Superior temporal gyrus (tissue), 1 donor: Measurements from ENCODE around the gene CSGALNACT2.

ENCODE experiments used
- DNase-seq: peaks from one replicate; pipeline ENCODE4 v3.0.0-alpha.2; 2016; ENCODE audit errors: extremely low spot score

The CSGALNACT2 gene

GRCh38 chr10:43111921-43112607, 26.2 kb upstream of the CSGALNACT2 start:
- DNase-seq, result no peak

GRCh38 chr10:43112608-43112961, 25.7 kb upstream of the CSGALNACT2 start:
- no peak for DNase-seq

GRCh38 chr10:43113201-43114087, 24.8 kb upstream of the CSGALNACT2 start:
- DNase-seq, result no peak

DNA sequence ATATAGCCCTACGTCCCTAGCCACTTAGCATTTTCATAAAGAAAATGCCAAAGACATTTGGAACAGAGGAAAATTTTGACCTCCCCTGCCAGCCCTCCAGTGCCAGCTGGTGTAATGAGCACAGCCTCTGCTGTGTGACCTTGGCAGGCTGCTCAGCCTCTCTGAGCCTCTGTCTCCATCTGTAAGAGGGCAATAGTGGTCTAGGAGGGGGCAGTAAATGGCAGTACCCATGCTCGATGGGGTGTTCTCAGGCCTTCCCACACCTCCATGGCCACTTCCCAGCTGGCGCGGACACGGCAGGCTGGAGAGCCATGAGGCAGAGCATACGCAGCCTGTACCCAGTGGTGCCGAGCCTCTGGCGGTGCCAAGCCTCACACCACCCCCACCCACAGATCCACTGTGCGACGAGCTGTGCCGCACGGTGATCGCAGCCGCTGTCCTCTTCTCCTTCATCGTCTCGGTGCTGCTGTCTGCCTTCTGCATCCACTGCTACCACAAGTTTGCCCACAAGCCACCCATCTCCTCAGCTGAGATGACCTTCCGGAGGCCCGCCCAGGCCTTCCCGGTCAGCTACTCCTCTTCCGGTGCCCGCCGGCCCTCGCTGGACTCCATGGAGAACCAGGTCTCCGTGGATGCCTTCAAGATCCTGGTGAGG, 24.0 kb upstream of the CSGALNACT2 start:
- DNase-seq, result no peak

DNA sequence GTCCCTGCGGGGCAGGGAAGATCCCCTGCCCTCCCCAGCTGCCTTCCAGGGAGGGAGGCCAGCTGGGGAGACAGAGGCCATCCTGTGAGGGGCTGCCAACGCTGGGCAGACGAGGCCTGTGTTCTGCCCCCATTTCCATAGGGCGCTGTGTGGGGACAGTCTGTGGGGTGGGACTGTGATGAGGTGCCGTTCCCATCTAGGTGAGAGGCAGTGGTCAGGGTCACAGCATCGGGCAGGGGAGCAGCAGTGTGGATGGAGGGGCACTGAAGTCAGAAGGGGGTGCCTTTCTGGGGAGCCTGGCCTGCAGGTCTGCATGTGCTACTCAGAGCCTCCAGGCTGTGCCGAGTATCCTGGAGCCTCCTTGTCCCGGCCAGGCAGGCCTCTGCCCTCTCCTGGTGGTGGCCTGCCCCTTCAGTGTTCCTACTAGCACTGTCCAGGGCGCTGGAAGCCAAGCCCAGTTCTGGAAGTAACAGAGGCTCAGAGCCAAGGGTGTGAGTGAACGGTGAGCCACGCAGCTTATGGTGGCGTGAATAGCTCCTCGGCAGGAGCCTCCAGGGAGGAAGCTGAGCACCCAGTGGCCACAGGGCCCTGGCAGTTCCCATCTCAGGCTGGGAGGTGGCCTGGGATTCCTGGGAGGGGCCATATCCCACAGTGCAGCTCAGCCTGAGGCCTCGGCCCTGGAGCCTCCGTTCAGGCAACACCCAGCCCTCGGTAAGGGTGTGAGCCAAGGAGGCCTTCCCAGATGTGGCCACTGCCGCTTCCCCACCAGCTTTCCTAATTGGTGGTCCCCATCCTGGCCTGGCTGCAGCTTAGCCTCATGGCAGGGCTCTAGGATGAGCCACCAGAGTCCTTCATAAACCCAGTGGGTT, 23.3 kb upstream of the CSGALNACT2 start:
- no peak for DNase-seq

- DNase-seq, result no peak
Measured at GRCh38 chr10:43115881-43116595, 22.2 kb upstream of the CSGALNACT2 start.

DNA sequence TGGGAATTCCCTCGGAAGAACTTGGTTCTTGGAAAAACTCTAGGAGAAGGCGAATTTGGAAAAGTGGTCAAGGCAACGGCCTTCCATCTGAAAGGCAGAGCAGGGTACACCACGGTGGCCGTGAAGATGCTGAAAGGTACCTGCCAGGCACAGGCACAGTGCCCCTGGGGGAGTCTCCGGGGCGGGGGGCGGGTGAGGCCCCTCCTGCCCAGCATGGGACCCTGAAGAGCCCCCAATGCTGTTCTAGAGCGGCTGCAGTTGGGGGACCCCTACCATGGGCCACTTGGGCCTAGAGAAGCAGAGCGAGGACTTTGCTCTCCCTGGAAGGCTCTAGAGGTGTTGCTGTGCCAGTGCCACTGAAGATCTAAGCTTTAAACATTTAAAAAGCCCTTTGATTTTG, 21.6 kb upstream of the CSGALNACT2 start:
- DNase-seq, result no peak

DNA sequence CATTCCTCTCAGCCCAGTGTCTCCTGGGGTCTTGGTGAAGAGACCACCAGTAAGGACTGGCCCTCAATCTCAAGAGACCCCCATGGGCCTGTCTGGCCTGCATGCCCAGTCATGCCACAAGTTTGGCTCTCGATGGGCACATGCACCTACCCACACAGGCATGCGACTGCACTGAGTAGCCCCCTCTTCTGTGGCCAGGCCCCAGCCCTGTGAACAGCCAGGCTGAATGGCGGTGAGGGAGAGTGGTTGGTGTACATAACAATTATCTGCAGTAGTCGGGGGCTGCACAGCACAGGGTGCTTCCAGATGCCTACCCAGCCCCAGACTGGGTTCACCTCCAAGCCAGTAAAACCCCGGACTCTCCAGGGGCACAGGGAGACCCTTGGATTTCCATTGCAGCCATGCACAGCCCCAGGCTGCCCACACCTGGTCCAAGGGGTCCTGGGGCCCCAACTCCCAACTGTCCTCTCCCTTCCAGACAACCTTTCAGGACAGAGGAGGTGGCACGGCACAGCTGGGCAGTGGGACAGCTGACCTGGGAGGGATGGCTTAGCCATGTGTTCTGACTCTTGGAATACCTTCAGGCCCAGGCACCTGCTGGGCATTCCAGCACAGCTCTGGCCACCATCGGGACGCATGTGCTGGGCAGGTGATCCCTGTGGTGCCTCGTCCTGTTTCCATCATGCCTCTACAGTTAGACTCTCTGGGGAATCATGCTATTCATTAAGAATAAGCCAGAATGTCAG, 21.0 kb upstream of the CSGALNACT2 start:
- no peak for DNase-seq

DNA sequence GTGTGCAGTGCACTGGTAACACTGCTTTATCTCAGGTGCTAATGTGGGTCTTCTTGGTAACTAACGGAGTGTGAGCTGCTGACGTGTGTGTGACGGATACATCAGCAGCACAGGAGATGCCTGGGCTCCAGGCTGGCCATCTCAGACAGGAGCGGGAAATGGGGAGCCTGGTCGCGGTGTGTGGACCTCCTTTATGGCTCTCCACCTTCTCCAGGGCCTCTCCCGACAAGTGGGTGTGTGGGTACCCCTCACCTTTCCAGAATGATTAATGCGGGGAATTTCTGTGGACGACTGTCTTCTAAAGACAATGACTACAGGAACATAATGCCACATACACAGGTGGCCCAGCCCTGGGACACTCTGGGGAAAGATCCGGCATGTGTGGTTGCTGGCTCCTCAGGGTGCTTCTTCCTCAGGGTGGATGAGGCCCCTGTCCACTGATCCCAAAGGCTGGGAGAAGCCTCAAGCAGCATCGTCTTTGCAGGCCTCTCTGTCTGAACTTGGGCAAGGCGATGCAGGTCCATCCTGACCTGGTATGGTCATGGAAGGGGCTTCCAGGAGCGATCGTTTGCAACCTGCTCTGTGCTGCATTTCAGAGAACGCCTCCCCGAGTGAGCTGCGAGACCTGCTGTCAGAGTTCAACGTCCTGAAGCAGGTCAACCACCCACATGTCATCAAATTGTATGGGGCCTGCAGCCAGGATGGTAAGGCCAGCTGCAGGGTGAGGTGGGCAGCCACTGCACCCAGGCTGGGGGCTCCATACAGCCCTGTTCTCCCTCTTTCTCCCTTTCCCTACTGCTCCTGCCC, 20.3 kb upstream of the CSGALNACT2 start:
- DNase-seq, result no peak

- no peak for DNase-seq
Measured at GRCh38 chr10:43118631-43119415, 19.4 kb upstream of the CSGALNACT2 start.

DNA sequence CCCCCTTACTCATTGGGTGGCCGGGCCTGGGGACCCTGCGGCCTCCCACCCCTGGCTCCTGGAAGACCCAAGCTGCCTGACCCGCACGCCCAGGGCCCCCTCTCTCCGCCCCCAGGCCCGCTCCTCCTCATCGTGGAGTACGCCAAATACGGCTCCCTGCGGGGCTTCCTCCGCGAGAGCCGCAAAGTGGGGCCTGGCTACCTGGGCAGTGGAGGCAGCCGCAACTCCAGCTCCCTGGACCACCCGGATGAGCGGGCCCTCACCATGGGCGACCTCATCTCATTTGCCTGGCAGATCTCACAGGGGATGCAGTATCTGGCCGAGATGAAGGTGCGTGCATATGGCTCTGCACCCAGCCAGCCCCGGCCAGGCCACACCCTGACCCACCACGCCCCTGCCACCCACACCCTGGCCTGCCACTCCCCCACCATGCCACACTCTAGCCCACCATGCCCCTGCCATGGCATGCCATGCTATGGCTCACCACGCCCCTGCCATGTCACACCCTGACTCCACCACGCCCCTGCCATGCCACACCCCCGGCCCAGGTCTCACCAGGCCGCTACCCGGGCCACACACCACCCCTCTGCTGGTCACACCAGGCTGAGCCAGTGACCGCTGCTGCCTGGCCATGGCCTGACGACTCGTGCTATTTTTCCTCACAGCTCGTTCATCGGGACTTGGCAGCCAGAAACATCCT, 18.7 kb upstream of the CSGALNACT2 start:
- no peak for DNase-seq

DNA sequence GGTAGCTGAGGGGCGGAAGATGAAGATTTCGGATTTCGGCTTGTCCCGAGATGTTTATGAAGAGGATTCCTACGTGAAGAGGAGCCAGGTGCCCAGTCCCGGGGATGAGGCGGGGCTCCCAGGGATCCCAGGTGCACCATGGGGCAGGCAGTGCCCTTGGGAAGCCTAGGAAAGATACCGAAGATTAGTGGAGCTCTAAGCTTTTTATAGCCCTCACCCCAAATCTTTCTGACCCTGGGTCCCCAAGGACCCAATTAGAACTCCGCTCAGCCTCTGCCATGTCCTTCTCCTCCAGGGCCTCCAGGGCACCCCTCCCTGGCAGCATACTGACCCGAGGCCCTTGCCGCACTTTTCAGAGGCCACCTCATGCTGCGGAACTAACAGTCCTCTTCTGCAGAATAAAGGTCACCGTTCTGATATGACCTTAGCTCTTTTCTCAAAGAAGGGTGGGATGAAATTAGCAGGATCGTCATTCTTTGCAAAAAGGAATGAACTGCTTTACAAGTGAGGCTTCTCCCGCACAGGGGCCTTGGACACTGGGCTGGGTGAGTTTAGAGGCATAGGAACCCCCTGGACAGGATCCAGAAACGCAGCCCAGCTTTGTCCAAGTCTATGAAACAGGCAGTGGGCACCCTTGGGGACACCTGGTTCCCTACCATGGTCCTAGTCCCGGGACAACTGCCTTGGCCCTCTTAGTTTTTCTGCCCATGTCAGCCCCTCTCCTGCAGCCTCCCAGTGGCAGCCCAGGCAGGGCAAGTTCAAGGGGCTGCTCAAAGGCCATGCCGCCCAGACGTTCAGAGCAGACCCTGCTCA, 17.9 kb upstream of the CSGALNACT2 start:
- no peak for DNase-seq

- DNase-seq, result no peak
Measured at GRCh38 chr10:43120929-43121314, 17.3 kb upstream of the CSGALNACT2 start.

- DNase-seq, result no peak
Measured at GRCh38 chr10:43121444-43121843, 16.8 kb upstream of the CSGALNACT2 start.

DNA sequence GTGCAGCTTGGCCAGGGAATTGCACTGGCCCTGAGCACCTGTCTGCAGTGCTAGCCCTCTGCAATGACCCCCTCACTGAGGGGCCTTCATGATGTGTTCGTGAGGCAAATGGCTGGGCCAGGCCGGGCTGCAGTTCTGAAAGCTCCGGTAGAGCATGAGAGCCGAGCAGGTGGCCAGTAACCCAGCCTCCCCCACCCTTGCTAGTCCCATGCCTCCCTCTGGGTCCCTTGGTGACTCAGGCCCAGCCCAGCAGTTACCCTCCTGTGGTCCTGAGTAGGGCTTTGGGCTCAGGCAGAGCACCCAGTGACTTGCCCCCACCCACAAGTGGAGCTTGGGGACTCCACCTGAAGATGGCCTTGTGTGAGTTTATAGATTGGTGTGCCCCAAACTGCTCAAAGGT, 16.1 kb upstream of the CSGALNACT2 start:
- DNase-seq, result no peak

DNA sequence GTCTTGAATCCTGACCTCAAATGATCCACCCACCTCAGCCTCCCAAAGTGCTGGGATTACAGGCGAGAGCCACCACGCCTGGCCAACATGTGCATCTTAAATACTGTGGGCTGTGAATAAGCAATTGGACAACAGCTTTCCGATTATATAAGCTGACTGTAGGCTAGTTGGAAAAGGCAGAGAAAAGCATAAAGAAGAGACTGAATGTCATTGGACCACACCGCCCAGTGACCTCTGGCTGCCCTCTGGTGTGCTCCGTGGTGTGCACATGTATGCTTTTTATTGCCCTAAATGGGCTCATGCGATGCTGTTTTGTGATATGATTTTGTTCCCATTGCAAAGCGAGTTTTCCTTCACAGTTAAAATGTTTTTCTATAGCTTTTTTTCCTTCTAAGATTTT, 15.4 kb upstream of the CSGALNACT2 start:
- no peak for DNase-seq

DNA sequence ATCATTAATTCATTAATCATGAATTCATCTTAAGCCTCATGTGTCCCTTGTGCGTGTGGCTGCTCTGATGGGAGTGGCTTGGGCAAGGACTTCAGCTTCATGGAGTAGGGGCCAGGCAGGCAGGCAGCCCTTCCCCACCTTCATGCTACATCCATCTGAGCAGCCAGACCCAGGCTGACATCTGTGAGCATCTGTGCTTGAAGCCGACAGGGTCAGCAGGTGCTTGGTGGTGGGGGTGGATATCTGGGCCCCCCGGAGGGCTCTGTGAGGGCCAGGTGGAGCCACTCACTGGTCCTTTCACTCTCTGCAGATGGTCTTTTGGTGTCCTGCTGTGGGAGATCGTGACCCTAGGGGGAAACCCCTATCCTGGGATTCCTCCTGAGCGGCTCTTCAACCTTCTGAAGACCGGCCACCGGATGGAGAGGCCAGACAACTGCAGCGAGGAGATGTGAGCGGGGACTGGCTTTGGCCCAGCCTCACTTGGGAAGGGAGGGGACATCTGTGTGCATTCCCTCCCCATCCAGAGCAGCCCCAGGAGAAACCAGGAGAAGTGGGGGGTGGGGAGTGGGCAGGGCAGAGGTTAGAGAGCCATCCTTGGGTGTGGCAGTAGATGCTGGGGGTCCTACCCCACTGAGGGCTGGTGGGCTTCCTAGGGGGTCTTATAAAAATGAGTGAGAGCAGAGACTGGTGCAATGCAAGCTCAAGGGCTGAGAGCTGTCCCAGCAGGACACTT, 14.7 kb upstream of the CSGALNACT2 start:
- DNase-seq, result no peak
